Neural progenitor cell (in vitro differentiated cells): ENCODE data around the gene MYMK. TPM values are rescaled to one million over a fixed set of nuclear protein-coding genes. Genes with fewer than 3 reads are reported as not detected.
A peak's percentile ranks its signal among the peaks of the same experiment; 100 is the strongest.

Experiments
- DNase-seq: peaks from one replicate; pipeline ENCODE4 v3.0.0-alpha.2; 2016; ENCODE audit warnings: low spot score
- H2AFZ ChIP-seq: fragments of 200-600 bp; sonication (generic); replicated peaks from 2 replicates; pipeline ENCODE4 v1.6.1; 2016; ENCODE audit warnings: antibody characterized with exemption
- H3F3A ChIP-seq: fragments of 200-600 bp; sonication (generic); 2 replicates; pipeline ENCODE4 v1.6.1; 2016; ENCODE audit warnings: antibody characterized with exemption, low read depth
- H3K27ac ChIP-seq: fragments of 200-600 bp; sonication (generic); 2 replicates; pipeline ENCODE4 v1.5.1; 2016; ENCODE audit warnings: mild to moderate bottlenecking
- H3K27me3 ChIP-seq: fragments of 200-600 bp; sonication (generic); 2 replicates; pipeline ENCODE4 v1.6.1; 2016; ENCODE audit warnings: mild to moderate bottlenecking, moderate library complexity
- H3K36me3 ChIP-seq: fragments of 200-600 bp; sonication (generic); 2 replicates; pipeline ENCODE4 v1.5.1; 2016
- H3K4me1 ChIP-seq: fragments of 200-600 bp; sonication (generic); 2 replicates; pipeline ENCODE4 v1.6.1; 2016; ENCODE audit warnings: mixed run types
- H3K4me2 ChIP-seq: fragments of 200-600 bp; sonication (generic); 2 replicates; pipeline ENCODE4 v1.6.1; 2016
- H3K4me3 ChIP-seq: fragments of 200-600 bp; sonication (generic); 2 replicates; pipeline ENCODE4 v1.5.1; 2016
- H3K79me2 ChIP-seq: fragments of 200-600 bp; sonication (generic); 2 replicates; pipeline ENCODE4 v1.6.1; 2016; ENCODE audit warnings: low read depth
- H3K9ac ChIP-seq: fragments of 200-600 bp; sonication (generic); 2 replicates; pipeline ENCODE4 v1.6.1; 2016
- H3K9me3 ChIP-seq: fragments of 200-600 bp; sonication (generic); 2 replicates; pipeline ENCODE4 v1.5.1; 2016; ENCODE audit warnings: low read depth
- H4K20me1 ChIP-seq: fragments of 200-600 bp; sonication (generic); 2 replicates; pipeline ENCODE4 v1.6.1; 2016; ENCODE audit warnings: low read depth
- H3K27ac Mint-ChIP-seq: 3 replicates; pipeline ENCODE4 v1.8.0; 2021; ENCODE audit warnings: mixed read lengths
- H3K27me3 Mint-ChIP-seq: 2 replicates; pipeline ENCODE4 v1.8.0; 2022; ENCODE audit warnings: low read depth, mild to moderate bottlenecking, inconsistent platforms, moderate library complexity, mixed read lengths; ENCODE audit not compliant: insufficient read depth
- H3K36me3 Mint-ChIP-seq: 3 replicates; pipeline ENCODE4 v1.8.0; 2021; ENCODE audit warnings: mixed read lengths
- H3K4me1 Mint-ChIP-seq: 3 replicates; pipeline ENCODE4 v1.8.0; 2021; ENCODE audit warnings: mixed read lengths
- H3K4me3 Mint-ChIP-seq: 3 replicates; pipeline ENCODE4 v1.8.0; 2021; ENCODE audit warnings: mild to moderate bottlenecking, moderate library complexity, mixed read lengths
- H3K9me3 Mint-ChIP-seq: 3 replicates; pipeline ENCODE4 v1.8.0; 2020; ENCODE audit warnings: mixed read lengths
- EZH2 ChIP-seq: fragments of 200-600 bp; sonication (generic); IDR thresholded peaks from 2 replicates; pipeline ENCODE4 v1.6.1; 2017; ENCODE audit warnings: antibody characterized with exemption, mild to moderate bottlenecking, moderate library complexity
- EZH2phosphoT487 ChIP-seq: fragments of 200-600 bp; sonication (generic); IDR thresholded peaks from 2 replicates; pipeline ENCODE4 v1.6.1; 2017; ENCODE audit warnings: antibody characterized with exemption
- total RNA-seq: library from RNA; depleted of rRNA; stranded (reverse); fragments of >200 nt; gene quantifications from 2 replicates; pipeline ENCODE4 v1.2.3, GENCODE V29; 2015; ENCODE audit warnings: low replicate concordance
- TF ChIP-seq, protein P1 (sequence below): fragments of 200-600 bp; sonication (generic); IDR thresholded peaks from 2 replicates; pipeline ENCODE4 v1.5.1; 2017; ENCODE audit warnings: antibody characterized with exemption, mild to moderate bottlenecking

The MYMK gene
- total RNA-seq, 1 donor from 2014 or later, result not detected

DNA sequence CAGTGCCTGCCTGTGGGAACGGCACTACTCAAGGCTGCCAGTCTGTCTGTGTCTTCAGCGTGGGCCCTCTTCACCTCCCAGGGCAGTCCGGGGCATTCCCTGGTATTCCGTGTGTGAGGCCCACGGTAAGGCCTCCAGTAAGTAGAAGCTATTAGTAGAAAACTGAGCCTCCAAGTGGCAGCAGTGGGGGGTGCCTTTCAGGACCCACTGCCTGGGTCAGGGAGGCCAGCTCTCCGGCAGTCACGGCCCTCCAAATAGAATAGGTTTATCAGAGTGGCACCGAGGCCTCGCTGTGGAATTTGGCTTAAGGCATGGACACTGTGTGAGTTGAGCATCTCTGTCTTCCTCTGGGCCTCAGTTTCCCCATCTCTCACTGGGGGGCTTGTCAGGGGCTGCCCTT, 32.8 kb upstream of the MYMK start:
- Histone ChIP-seq H3K9ac (no peak overlapping the region), H3K36me3 (no peaks in the 10 kb centered on the region), H3K27me3 (no peaks in the 10 kb centered on the region), H3K27ac (no peak overlapping the region), H2AFZ (no peak overlapping the region), H3K4me2 (no peak overlapping the region), H3F3A (peaks cover 10% of the 10 kb centered on the region), H3K4me3 (no peak overlapping the region), H3K4me1 (peaks cover 17% of the 10 kb centered on the region), H4K20me1 (no peaks in the 10 kb centered on the region), H3K9me3 (no peaks in the 10 kb centered on the region), H3K79me2 (no peaks in the 10 kb centered on the region)
- Mint-ChIP-seq H3K27ac (no peak overlapping the region), H3K9me3 (peaks cover 4% of the 10 kb centered on the region), H3K36me3 (no peaks in the 10 kb centered on the region), H3K27me3 (peaks cover 8% of the 10 kb centered on the region), H3K4me1 (peaks cover 48% of the 10 kb centered on the region), H3K4me3 (no peak overlapping the region)
- DNase-seq, result no peak
- TF ChIP-seq EZH2phosphoT487, result no peak
- TF ChIP-seq, protein P1, sequence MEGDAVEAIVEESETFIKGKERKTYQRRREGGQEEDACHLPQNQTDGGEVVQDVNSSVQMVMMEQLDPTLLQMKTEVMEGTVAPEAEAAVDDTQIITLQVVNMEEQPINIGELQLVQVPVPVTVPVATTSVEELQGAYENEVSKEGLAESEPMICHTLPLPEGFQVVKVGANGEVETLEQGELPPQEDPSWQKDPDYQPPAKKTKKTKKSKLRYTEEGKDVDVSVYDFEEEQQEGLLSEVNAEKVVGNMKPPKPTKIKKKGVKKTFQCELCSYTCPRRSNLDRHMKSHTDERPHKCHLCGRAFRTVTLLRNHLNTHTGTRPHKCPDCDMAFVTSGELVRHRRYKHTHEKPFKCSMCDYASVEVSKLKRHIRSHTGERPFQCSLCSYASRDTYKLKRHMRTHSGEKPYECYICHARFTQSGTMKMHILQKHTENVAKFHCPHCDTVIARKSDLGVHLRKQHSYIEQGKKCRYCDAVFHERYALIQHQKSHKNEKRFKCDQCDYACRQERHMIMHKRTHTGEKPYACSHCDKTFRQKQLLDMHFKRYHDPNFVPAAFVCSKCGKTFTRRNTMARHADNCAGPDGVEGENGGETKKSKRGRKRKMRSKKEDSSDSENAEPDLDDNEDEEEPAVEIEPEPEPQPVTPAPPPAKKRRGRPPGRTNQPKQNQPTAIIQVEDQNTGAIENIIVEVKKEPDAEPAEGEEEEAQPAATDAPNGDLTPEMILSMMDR, result no peak
- no peak for TF ChIP-seq EZH2

DNA sequence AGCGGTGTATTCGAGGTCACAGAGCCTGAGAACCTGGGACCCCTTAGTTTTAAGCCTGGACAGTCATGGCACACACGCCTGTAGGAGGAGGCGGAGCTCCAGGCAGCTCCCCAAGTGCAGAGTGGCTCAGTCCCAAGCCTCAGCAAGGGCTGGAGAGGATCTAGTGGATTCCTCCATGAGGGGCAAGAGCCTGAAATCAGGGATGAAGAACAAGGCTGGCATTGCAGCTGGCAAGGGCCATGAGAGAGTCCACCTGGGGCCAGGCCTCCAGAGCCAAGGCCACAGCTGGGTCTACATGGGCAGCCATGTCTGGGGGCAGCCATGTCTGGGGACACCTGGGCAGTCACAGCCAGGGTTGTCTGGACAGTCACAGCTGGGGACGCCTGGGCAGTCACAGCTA, 31.6 kb upstream of the MYMK start:
- Mint-ChIP-seq H3K36me3 (no peaks in the 10 kb centered on the region), H3K9me3 (peaks cover 3% of the 10 kb centered on the region), H3K4me1 (peaks cover 45% of the 10 kb centered on the region), H3K4me3 (peak overlapping the region; percentile 15), H3K27ac (peak overlapping the region; percentile 87), H3K27me3 (peaks cover 8% of the 10 kb centered on the region)
- no peak overlapping the region for H2AFZ ChIP-seq
- H3K36me3 ChIP-seq, result no peaks in the 10 kb centered on the region
- DNase-seq, result no peak
- H3K9me3 ChIP-seq, result no peaks in the 10 kb centered on the region
- no peak overlapping the region for H3K9ac ChIP-seq
- peaks cover 17% of the 10 kb centered on the region for H3K4me1 ChIP-seq
- TF ChIP-seq, protein P1, result no peak
- TF ChIP-seq EZH2phosphoT487 (no peak), EZH2 (no peak)
- no peaks in the 10 kb centered on the region for H3K27me3 ChIP-seq
- no peak overlapping the region for H3K4me3 ChIP-seq
- peaks cover 10% of the 10 kb centered on the region for H3F3A ChIP-seq
- no peak overlapping the region for H3K27ac ChIP-seq
- no peaks in the 10 kb centered on the region for H4K20me1 ChIP-seq
- no peaks in the 10 kb centered on the region for H3K79me2 ChIP-seq
- no peak overlapping the region for H3K4me2 ChIP-seq

- Mint-ChIP-seq H3K27ac (no peak overlapping the region), H3K27me3 (peaks cover 10% of the 10 kb centered on the region)
Measured at GRCh38 chr9:133554729-133555128, 30.0 kb upstream of the MYMK start.

More at GRCh38 chr9:133554729-133555128, 30.0 kb upstream of the MYMK start:
- Mint-ChIP-seq H3K4me1 (peaks cover 35% of the 10 kb centered on the region), H3K9me3 (peaks cover under 1% of the 10 kb centered on the region), H3K4me3 (no peak overlapping the region), H3K36me3 (no peaks in the 10 kb centered on the region)
- H3K9ac ChIP-seq, result no peak overlapping the region
- no peak for TF ChIP-seq EZH2phosphoT487
- TF ChIP-seq, protein P1, result no peak
- TF ChIP-seq EZH2, result no peak
- H3K9me3 ChIP-seq, result no peaks in the 10 kb centered on the region
- no peak overlapping the region for H3K27ac ChIP-seq
- peaks cover 17% of the 10 kb centered on the region for H3K4me1 ChIP-seq
- no peaks in the 10 kb centered on the region for H3K79me2 ChIP-seq
- H3K4me2 ChIP-seq, result no peak overlapping the region
- H3K36me3 ChIP-seq, result no peaks in the 10 kb centered on the region
- H3K4me3 ChIP-seq, result no peak overlapping the region
- DNase-seq, result no peak
- H3K27me3 ChIP-seq, result no peaks in the 10 kb centered on the region
- peaks cover 10% of the 10 kb centered on the region for H3F3A ChIP-seq
- no peaks in the 10 kb centered on the region for H4K20me1 ChIP-seq
- no peak overlapping the region for H2AFZ ChIP-seq
